ENCODE results near the gene TMEM163.

TMEM163 gene

GRCh38 chr2:134426721-134427120, 292.1 kb downstream of the TMEM163 start:
- no peak overlapping the region for H3K4me3 ChIP-seq (ENCODE audit: low read length)
- peaks cover 26% of the 10 kb centered on the region for H3K27me3 ChIP-seq (ENCODE audit: insufficient read depth, low read length)
- H3K9me3 ChIP-seq (ENCODE audit: insufficient read depth, low read depth, low read length) = no peaks in the 10 kb centered on the region
- WGBS = 94% methylated on average over 3 of the region's 3 CpGs
- H3K36me3 ChIP-seq (ENCODE audit: insufficient read depth, low read length) = peaks cover 19% of the 10 kb centered on the region; the same call in 1 of the 2 replicates
- peaks cover 11% of the 10 kb centered on the region; the same call in 1 of the 2 replicates for H3K4me1 ChIP-seq (ENCODE audit: insufficient read depth, low read length)
- no peak overlapping the region for H3K9ac ChIP-seq (ENCODE audit: low read depth, low read length)
- H3K27ac ChIP-seq (ENCODE audit: low read depth, low read length) = no peak overlapping the region

- Histone ChIP-seq H3K9me3 (ENCODE audit: insufficient read depth, low read depth, low read length) (no peaks in the 10 kb centered on the region), H3K27ac (ENCODE audit: low read depth, low read length) (no peak overlapping the region), H3K4me3 (ENCODE audit: low read length) (no peak overlapping the region), H3K36me3 (ENCODE audit: insufficient read depth, low read length) (peaks cover 19% of the 10 kb centered on the region; the same call in 1 of the 2 replicates), H3K27me3 (ENCODE audit: insufficient read depth, low read length) (peaks cover 21% of the 10 kb centered on the region), H3K4me1 (ENCODE audit: insufficient read depth, low read length) (peaks cover 3% of the 10 kb centered on the region; the same call in 1 of the 2 replicates), H3K9ac (ENCODE audit: low read depth, low read length) (no peak overlapping the region)
- 97% methylated on average over 5 of the region's 6 CpGs for WGBS
Observed at GRCh38 chr2:134425724-134426496, 292.9 kb downstream of the TMEM163 start.

GRCh38 chr2:134421556-134422328, 297.1 kb downstream of the TMEM163 start:
- no peak overlapping the region for H3K27ac ChIP-seq (ENCODE audit: low read depth, low read length)
- H3K4me3 ChIP-seq (ENCODE audit: low read length) = no peak overlapping the region
- 93% methylated on average over 7 of the region's 7 CpGs for WGBS

DNA sequence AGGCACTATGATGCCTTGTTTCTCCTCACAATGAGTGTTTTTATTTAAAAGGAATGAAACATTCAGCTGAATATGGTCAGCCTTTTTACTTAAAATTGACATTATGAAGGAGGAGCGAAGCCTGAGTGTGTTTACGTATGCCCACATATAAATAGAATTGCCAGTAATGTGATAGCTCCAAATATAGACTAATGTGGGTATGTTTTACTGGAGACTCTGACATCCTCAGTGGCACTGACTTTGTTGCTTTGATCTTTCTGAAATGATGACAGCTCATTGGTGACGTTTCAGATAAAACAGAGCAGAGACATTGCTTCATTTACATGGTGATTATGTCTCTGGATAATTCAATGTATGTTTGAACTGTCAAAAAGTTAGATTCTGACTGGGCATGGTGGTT, 297.9 kb downstream of the TMEM163 start:
- Histone ChIP-seq H3K4me3 (ENCODE audit: low read length) (no peak overlapping the region), H3K27ac (ENCODE audit: low read depth, low read length) (no peak overlapping the region), H3K36me3 (ENCODE audit: insufficient read depth, low read length) (0 out of 2 replicates have a peak, but pooled peaks cover 7% of the 10 kb centered on the region), H3K27me3 (ENCODE audit: insufficient read depth, low read length) (no peaks in the 10 kb centered on the region), H3K9me3 (ENCODE audit: insufficient read depth, low read depth, low read length) (no peaks in the 10 kb centered on the region), H3K9ac (ENCODE audit: low read depth, low read length) (no peak overlapping the region), H3K4me1 (ENCODE audit: insufficient read depth, low read length) (0 out of 2 replicates have a peak, but pooled peaks cover 3% of the 10 kb centered on the region)
- 97% methylated on average over 3 of the region's 3 CpGs for WGBS

More at GRCh38 chr2:134421556-134422328, 297.1 kb downstream of the TMEM163 start:
- Histone ChIP-seq H3K9ac (ENCODE audit: low read depth, low read length) (no peak overlapping the region), H3K36me3 (ENCODE audit: insufficient read depth, low read length) (0 out of 2 replicates have a peak, but pooled peaks cover 7% of the 10 kb centered on the region), H3K4me1 (ENCODE audit: insufficient read depth, low read length) (0 out of 2 replicates have a peak, but pooled peaks cover 3% of the 10 kb centered on the region), H3K27me3 (ENCODE audit: insufficient read depth, low read length) (no peaks in the 10 kb centered on the region), H3K9me3 (ENCODE audit: insufficient read depth, low read depth, low read length) (no peaks in the 10 kb centered on the region)

- no peaks in the 10 kb centered on the region for H3K27me3 ChIP-seq (ENCODE audit: insufficient read depth, low read length)
- 60% methylated on average over 7 of the region's 7 CpGs for WGBS
- no peak overlapping the region for H3K27ac ChIP-seq (ENCODE audit: low read depth, low read length)
Observed at GRCh38 chr2:134420259-134420658, 298.5 kb downstream of the TMEM163 start.

GRCh38 chr2:134417968-134418582, 300.7 kb downstream of the TMEM163 start:
- Histone ChIP-seq H3K36me3 (ENCODE audit: insufficient read depth, low read length) (peaks cover 11% of the 10 kb centered on the region; the same call in 1 of the 2 replicates), H3K9ac (ENCODE audit: low read depth, low read length) (no peak overlapping the region), H3K4me1 (ENCODE audit: insufficient read depth, low read length) (0 out of 2 replicates have a peak, but pooled peaks cover 3% of the 10 kb centered on the region), H3K4me3 (ENCODE audit: low read length) (no peak overlapping the region), H3K27me3 (ENCODE audit: insufficient read depth, low read length) (no peaks in the 10 kb centered on the region), H3K27ac (ENCODE audit: low read depth, low read length) (no peak overlapping the region), H3K9me3 (ENCODE audit: insufficient read depth, low read depth, low read length) (no peaks in the 10 kb centered on the region)
- WGBS = 89% methylated on average over 5 of the region's 5 CpGs

More at GRCh38 chr2:134420259-134420658, 298.5 kb downstream of the TMEM163 start:
- Histone ChIP-seq H3K9me3 (ENCODE audit: insufficient read depth, low read depth, low read length) (no peaks in the 10 kb centered on the region), H3K9ac (ENCODE audit: low read depth, low read length) (no peak overlapping the region), H3K36me3 (ENCODE audit: insufficient read depth, low read length) (0 out of 2 replicates have a peak, but pooled peaks cover 7% of the 10 kb centered on the region), H3K4me1 (ENCODE audit: insufficient read depth, low read length) (0 out of 2 replicates have a peak, but pooled peaks cover 3% of the 10 kb centered on the region), H3K4me3 (ENCODE audit: low read length) (no peak overlapping the region)

GRCh38 chr2:134416637-134417036, 302.2 kb downstream of the TMEM163 start:
- no peak overlapping the region for H3K27ac ChIP-seq (ENCODE audit: low read depth, low read length)
- H3K4me3 ChIP-seq (ENCODE audit: low read length) = no peak overlapping the region
- H3K9me3 ChIP-seq (ENCODE audit: insufficient read depth, low read depth, low read length) = no peaks in the 10 kb centered on the region
- H3K4me1 ChIP-seq (ENCODE audit: insufficient read depth, low read length) = peaks cover 6% of the 10 kb centered on the region; the same call in 1 of the 2 replicates
- no peak overlapping the region for H3K9ac ChIP-seq (ENCODE audit: low read depth, low read length)
- no peaks in the 10 kb centered on the region for H3K27me3 ChIP-seq (ENCODE audit: insufficient read depth, low read length)
- WGBS = no CpG with 5 or more reads among the region's 1 CpG
- H3K36me3 ChIP-seq (ENCODE audit: insufficient read depth, low read length) = peaks cover 6% of the 10 kb centered on the region; the same call in 1 of the 2 replicates

DNA sequence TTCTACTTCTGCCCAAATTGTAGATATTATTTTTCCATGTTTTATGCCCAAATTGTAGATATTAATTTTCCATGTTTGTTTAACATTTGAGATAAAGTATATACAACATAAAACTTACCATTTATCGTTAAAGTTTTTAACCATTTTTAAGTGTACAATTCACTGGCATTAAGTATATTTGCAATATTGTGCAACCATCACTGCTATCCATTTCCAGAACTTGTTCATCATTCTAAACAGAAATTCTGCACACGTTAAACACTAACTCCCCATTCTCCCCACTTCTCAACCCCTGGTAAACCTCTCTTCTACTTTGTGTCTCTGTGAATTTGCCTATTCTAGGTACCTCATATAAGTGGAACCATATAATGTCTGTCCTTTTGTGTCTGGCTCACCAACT, 302.8 kb downstream of the TMEM163 start:
- H3K4me1 ChIP-seq (ENCODE audit: insufficient read depth, low read length) = peaks cover 10% of the 10 kb centered on the region; the same call in 1 of the 2 replicates
- peaks cover 6% of the 10 kb centered on the region; the same call in 1 of the 2 replicates for H3K36me3 ChIP-seq (ENCODE audit: insufficient read depth, low read length)
- no peaks in the 10 kb centered on the region for H3K27me3 ChIP-seq (ENCODE audit: insufficient read depth, low read length)
- no peak overlapping the region for H3K4me3 ChIP-seq (ENCODE audit: low read length)
- WGBS = 86% methylated on average over 2 of the region's 2 CpGs
- H3K9ac ChIP-seq (ENCODE audit: low read depth, low read length) = no peak overlapping the region
- H3K9me3 ChIP-seq (ENCODE audit: insufficient read depth, low read depth, low read length) = no peaks in the 10 kb centered on the region
- H3K27ac ChIP-seq (ENCODE audit: low read depth, low read length) = no peak overlapping the region

- H3K4me3 ChIP-seq (ENCODE audit: low read length) = no peak overlapping the region
- H3K9me3 ChIP-seq (ENCODE audit: insufficient read depth, low read depth, low read length) = no peaks in the 10 kb centered on the region
- H3K4me1 ChIP-seq (ENCODE audit: insufficient read depth, low read length) = peaks cover 7% of the 10 kb centered on the region; the same call in 1 of the 2 replicates
- no peaks in the 10 kb centered on the region for H3K27me3 ChIP-seq (ENCODE audit: insufficient read depth, low read length)
- no peak overlapping the region for H3K27ac ChIP-seq (ENCODE audit: low read depth, low read length)
- H3K36me3 ChIP-seq (ENCODE audit: insufficient read depth, low read length) = peaks cover 6% of the 10 kb centered on the region; the same call in 1 of the 2 replicates
- WGBS = 92% methylated on average over 2 of the region's 2 CpGs
- no peak overlapping the region for H3K9ac ChIP-seq (ENCODE audit: low read depth, low read length)
Observed at GRCh38 chr2:134413912-134414311, 304.9 kb downstream of the TMEM163 start.

DNA sequence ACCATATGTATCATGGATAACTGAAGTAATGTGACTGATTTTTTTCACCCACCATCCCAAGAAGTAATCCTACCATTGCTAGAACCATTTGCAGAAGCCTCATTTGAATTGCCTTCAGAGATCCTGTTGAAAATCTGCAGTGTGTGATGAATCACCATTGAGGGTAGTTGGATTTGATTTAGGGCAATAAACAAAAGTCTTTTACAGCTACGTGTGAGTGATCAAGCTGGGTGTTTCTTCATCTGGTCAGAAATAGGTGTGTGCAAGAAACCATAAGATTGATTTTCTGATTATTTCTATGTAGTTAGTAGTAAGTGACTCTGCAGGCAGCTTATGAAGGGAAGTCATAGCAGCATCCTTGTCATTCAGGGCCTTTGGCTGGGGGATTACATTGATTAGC, 305.4 kb downstream of the TMEM163 start:
- Histone ChIP-seq H3K9ac (ENCODE audit: low read depth, low read length) (no peak overlapping the region), H3K36me3 (ENCODE audit: insufficient read depth, low read length) (peaks cover 6% of the 10 kb centered on the region; the same call in 1 of the 2 replicates), H3K4me1 (ENCODE audit: insufficient read depth, low read length) (peaks cover 7% of the 10 kb centered on the region; the same call in 1 of the 2 replicates), H3K27me3 (ENCODE audit: insufficient read depth, low read length) (no peaks in the 10 kb centered on the region), H3K9me3 (ENCODE audit: insufficient read depth, low read depth, low read length) (no peaks in the 10 kb centered on the region), H3K27ac (ENCODE audit: low read depth, low read length) (no peak overlapping the region), H3K4me3 (ENCODE audit: low read length) (no peak overlapping the region)
- WGBS = 92% methylated on average over 1 of the region's 1 CpG

Data from HUES64 (cell line).